Muscle layer of colon (tissue), 2 donors: ENCODE measurements around the gene STAG3.
"Not testable (repeated sequence)": the region's sequence is repeated elsewhere in the genome, so short reads cannot be mapped to it uniquely, and the experiment has no call there.

Experiments used
- H3K27ac ChIP-seq: one replicate; pipeline ENCODE4 v1.7.0; 2013; ENCODE audit warnings: low read depth, mild to moderate bottlenecking, low read length, moderate library complexity
- H3K27me3 ChIP-seq, 2 donors: one replicate each; pipeline ENCODE4 v1.7.0; 2013; ENCODE audit warnings: low read length in 2 of 2, mild to moderate bottlenecking in 2 of 2; ENCODE audit not compliant: insufficient read depth in 2 of 2, control insufficient read depth in 1 of 2
- H3K36me3 ChIP-seq: one replicate; pipeline ENCODE4 v1.7.0; 2013; ENCODE audit warnings: mild to moderate bottlenecking, low read length; ENCODE audit not compliant: insufficient read depth
- H3K4me1 ChIP-seq: one replicate; pipeline ENCODE4 v1.7.0; 2013; ENCODE audit warnings: mild to moderate bottlenecking, low read length; ENCODE audit not compliant: insufficient read depth
- H3K4me3 ChIP-seq, 2 donors: one replicate each; pipeline ENCODE4 v1.7.0; 2013; ENCODE audit warnings: low read length in 2 of 2, low read depth in 1 of 2, mild to moderate bottlenecking in 1 of 2, moderate library complexity in 1 of 2
- H3K9ac ChIP-seq: one replicate; pipeline ENCODE4 v1.7.0; 2013; ENCODE audit warnings: low read length
- H3K9me3 ChIP-seq: one replicate; pipeline ENCODE4 v1.7.0; 2013; ENCODE audit warnings: mild to moderate bottlenecking, low read length
- donor health status: abdominal sarcoma.
- donor health status: Adenocarcinoma of cecum.

Gene STAG3

DNA sequence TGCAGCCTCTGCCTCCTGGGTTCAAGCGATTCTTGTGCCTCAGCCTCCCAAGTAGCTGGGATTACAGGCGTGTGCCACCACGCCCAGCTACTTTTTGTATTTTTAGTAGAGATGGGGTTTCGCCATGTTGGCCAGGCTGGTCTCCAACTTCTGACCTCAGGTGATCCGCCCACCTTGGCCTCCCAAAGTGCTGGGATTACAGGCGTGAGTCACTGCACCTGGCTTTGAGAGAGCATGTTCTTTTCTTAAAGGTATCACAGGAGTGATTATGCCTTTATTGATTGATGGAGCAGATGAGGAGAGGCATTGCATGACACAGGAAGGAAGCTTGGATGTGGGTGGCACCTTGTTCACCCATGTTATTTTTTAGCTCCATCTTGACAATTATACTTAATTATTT, 5.4 kb downstream of the STAG3 start:
- H3K4me3 ChIP-seq, H3K27me3 ChIP-seq, H3K9me3 ChIP-seq, H3K9ac ChIP-seq, H3K4me1 ChIP-seq, H3K36me3 ChIP-seq, H3K27ac ChIP-seq: not testable (repeated sequence)

DNA sequence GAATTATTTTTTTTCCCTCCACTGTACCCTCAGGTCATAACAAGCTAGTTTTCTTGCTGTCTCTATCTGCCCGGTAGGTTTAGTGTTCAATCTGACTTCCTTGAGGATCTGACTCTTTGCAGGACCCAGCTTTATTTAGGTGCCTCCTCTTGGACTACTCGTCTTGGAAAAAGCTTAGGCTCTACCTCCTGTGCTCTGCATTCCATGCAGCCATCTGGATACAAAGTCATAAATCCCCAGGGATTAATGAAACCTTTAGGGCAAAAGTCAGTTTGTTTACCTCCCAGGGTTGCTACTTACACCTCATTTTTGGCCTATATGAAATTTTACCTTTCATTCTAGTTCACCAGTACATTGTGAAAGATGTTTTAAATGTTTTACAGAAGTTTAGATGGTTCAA, 8.0 kb downstream of the STAG3 start:
- Histone ChIP-seq H3K4me1 (no peaks in the 10 kb centered on the region), H3K9me3 (no peaks in the 10 kb centered on the region), H3K27me3 (no peaks in the 10 kb centered on the region), H3K27ac (no peak overlapping the region), H3K9ac (no peak overlapping the region), H3K36me3 (no peaks in the 10 kb centered on the region), H3K4me3 (no peak overlapping the region)

DNA sequence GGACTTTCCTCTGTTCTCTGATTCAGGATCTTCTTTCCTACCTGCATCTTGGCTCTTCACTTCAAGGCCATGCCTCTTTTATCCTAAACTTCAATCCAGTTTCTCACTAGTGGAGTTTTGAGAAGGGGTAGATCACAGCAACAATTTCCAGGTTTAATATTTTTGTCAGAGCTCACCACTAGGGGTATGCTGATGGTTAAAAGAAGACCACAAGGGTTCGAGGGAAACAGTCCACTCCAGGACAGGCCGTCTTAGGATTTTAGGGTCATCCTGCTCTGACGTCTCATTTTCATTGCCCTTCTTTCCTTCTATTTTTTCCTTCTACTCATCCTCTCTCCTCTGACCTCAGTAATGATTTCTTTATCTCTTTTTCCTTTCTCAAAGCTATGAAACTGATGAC, 11.3 kb downstream of the STAG3 start:
- Histone ChIP-seq H3K9ac (no peak overlapping the region), H3K27me3 (no peaks in the 10 kb centered on the region), H3K4me3 (no peak overlapping the region), H3K4me1 (no peaks in the 10 kb centered on the region), H3K27ac (no peak overlapping the region), H3K9me3 (no peaks in the 10 kb centered on the region), H3K36me3 (no peaks in the 10 kb centered on the region)

DNA sequence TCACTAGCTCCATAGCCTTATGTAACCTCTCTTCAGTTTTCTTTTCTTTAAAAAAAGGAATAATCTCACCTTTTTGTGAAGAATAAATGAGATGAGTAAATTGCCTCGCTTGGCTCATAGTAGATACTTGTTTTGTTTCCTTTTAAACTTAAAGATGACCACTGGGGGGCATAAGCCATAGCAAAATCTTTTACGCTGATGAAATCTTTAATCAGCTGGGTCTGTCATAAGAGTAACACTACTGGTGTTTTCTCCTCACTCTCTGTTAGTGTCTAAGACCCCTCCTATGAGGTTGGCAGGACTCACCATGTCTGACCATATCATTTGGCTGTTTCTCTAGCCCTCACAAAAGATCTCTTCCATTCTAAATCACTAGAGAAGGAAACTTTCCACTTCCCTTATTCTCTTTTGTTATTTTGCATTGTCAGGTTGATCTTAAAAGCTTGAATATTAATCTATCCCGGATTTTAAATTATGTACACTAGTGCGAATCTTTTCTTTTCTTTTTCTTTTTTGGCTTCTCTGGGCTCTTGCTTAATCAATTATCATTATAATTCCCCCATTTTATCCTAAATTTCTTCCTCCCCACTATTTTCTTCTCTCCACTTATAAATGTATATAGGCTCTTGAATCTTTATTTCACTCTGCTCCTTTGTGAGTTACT, 12.5 kb downstream of the STAG3 start:
- Histone ChIP-seq H3K4me3 (no peak overlapping the region), H3K9me3 (no peaks in the 10 kb centered on the region), H3K9ac (no peak overlapping the region), H3K27me3 (no peaks in the 10 kb centered on the region), H3K36me3 (no peaks in the 10 kb centered on the region), H3K4me1 (no peaks in the 10 kb centered on the region), H3K27ac (no peak overlapping the region)

DNA sequence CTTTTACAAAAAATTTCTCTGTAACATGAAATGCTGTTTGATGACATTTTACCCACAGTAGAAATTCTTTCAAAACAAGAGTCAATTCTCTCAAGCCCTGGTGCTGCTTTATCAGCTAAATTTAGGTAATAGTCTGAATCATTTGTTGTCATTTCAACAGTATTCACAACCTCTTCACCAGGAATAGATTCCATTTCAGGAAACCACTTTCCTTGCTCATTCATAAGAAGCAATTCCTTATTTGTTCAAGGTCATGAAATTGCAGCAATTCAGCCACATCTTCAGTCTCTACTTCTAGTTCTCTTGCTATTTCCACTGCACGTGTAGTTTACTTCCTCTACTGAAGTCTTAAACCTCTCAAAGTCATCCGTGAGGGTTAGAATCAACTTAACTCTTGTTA, 14.1 kb downstream of the STAG3 start:
- Histone ChIP-seq H3K27ac (no peak overlapping the region), H3K27me3 (no peaks in the 10 kb centered on the region), H3K9me3 (no peaks in the 10 kb centered on the region), H3K4me1 (no peaks in the 10 kb centered on the region), H3K36me3 (no peaks in the 10 kb centered on the region), H3K4me3 (no peak overlapping the region), H3K9ac (no peak overlapping the region)

DNA sequence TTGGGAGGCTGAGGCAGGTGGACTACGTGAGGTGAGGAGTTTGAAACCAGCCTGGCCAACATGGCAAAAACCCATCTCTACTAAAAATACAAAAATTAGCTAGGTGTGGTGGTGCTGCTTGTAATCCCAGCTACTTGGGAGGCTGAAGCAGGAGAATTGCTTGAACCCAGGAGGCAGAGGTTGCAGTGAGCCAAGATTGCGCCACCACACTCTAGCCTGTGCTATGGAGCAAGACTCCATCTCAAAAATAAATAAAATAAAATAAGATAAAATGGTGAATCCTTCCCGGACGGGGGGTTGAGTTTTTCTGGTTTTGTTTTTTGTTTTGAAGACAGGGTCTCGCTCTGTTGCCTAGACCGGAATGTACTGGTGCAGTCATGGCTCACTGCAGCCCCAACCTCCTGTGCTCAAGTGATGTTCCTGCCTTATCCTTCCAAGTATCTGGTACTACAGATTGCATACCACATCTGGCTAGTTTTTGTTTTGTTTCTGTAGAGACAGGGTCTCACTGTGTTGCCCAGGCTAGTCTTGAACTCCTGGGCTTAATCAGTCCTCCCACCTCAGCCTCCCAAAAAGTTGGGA, 14.7 kb downstream of the STAG3 start:
- not testable (repeated sequence) for H3K9ac ChIP-seq, H3K9me3 ChIP-seq, H3K4me1 ChIP-seq, H3K27ac ChIP-seq, H3K36me3 ChIP-seq, H3K27me3 ChIP-seq, H3K4me3 ChIP-seq

DNA sequence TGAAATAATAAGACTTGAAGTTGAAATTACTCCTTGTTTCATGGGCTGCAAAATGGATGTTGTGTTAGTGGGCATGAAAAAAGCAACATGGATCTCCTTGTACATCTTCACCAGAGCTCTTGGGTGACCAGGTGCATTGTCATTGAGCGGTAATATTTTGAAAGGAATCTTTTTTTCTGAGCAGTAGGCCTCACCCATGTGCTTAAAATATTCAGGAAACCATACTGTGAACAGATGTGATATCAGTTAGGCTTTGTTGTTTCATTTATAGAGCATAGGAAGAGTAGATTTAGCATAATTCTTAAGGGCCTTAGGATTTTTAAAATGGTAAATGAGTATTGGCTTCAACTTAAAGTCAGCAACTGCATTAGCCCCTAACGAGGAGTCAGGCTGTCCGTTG, 15.3 kb downstream of the STAG3 start:
- Histone ChIP-seq H3K4me1 (no peaks in the 10 kb centered on the region), H3K27ac (no peak overlapping the region), H3K27me3 (no peaks in the 10 kb centered on the region), H3K9ac (no peak overlapping the region), H3K4me3 (no peak overlapping the region), H3K36me3 (no peaks in the 10 kb centered on the region), H3K9me3 (no peaks in the 10 kb centered on the region)

DNA sequence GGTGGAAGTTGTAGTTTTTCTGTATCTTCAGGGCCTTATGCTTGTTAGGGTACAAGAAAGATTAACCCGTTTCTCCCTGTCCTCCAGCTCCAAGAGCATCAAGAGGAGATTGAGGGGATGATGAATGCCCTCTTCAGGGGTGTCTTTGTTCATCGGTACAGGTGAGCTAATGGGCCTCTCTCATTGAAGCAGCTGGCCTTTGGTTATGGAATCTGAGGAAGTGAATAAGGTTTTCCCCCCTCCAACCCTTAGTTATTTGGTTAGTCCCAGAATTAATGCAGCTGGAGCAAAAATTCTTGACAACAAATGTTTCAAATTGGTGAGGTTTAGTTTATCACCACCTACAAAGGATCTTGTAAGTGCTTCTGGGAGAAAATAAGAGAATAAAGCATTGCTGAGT, 17.5 kb downstream of the STAG3 start:
- Histone ChIP-seq H3K4me3 (no peak overlapping the region), H3K27me3 (no peaks in the 10 kb centered on the region), H3K9ac (no peak overlapping the region), H3K36me3 (no peaks in the 10 kb centered on the region), H3K4me1 (no peaks in the 10 kb centered on the region), H3K27ac (no peak overlapping the region), H3K9me3 (no peaks in the 10 kb centered on the region)

DNA sequence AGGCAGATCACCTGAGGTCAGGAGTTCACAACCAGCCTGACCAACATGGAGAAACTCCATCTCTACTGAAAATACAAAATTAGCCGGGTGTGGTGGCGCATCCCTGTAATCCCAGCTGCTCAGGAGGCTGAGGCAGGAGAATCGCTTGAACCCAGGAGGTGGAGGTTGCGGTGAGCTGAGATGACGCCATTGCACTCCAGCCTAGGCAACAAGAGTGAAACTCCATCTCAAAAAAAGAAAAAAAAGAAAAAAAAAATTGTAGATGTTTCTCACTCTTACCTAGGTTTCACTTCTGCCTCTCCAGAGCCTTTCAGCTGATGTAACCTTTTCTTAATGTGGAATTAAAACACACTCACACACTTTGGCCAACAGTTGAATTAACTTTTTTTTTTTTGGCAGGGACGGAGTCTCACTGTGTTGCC, 18.2 kb downstream of the STAG3 start:
- H3K4me3 ChIP-seq, H3K27me3 ChIP-seq, H3K27ac ChIP-seq, H3K4me1 ChIP-seq, H3K36me3 ChIP-seq, H3K9ac ChIP-seq, H3K9me3 ChIP-seq: not testable (repeated sequence)

DNA sequence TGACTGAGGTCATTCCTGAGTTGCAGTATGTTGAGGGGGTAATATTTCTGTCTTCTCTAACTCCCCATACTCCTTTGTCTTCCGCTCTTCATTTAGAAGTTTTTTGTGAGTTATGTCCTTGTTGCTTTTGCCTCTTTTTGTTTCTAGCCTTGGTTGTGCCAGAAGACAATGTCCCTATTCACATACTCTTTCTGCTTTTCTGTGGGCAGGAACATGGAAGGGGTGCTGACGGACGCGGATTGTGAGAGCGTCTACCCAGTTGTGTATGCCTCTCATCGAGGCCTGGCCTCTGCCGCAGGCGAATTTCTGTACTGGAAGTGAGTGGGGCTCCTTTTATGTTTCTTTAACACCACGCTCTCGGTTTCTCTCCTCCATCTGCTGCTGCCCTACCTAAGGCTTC, 20.5 kb downstream of the STAG3 start:
- no peak overlapping the region for H3K4me3 ChIP-seq
- H3K27ac ChIP-seq, result no peak overlapping the region

DNA sequence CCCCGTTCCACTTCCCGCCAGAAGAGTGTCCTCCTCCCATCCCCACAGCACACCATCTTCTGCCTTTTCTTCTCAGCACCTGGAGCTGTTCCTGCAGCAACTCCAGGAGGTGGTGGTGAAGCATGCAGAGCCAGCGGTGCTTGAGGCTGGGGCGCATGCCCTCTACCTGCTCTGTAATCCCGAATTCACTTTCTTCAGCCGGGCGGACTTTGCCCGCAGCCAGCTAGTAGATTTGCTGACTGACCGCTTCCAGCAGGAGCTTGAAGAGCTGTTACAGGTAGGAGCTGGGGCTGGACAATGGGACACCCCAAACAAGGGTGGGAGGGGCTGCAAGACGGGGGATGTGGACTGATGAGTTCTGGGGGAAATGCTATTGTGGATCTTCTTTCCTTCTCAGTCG, 23.0 kb downstream of the STAG3 start:
- no peaks in the 10 kb centered on the region for H3K27me3 ChIP-seq
- H3K36me3 ChIP-seq, result no peaks in the 10 kb centered on the region
- H3K9me3 ChIP-seq, result no peaks in the 10 kb centered on the region
- no peak overlapping the region for H3K9ac ChIP-seq
- H3K4me1 ChIP-seq, result no peaks in the 10 kb centered on the region
- H3K27ac ChIP-seq, result no peak overlapping the region
- no peak overlapping the region for H3K4me3 ChIP-seq

More for the DNA sequence above, 20.5 kb downstream of the STAG3 start:
- H3K27me3 ChIP-seq, result no peaks in the 10 kb centered on the region
- no peak overlapping the region for H3K9ac ChIP-seq
- H3K36me3 ChIP-seq, result no peaks in the 10 kb centered on the region
- H3K4me1 ChIP-seq, result no peaks in the 10 kb centered on the region
- H3K9me3 ChIP-seq, result no peaks in the 10 kb centered on the region

DNA sequence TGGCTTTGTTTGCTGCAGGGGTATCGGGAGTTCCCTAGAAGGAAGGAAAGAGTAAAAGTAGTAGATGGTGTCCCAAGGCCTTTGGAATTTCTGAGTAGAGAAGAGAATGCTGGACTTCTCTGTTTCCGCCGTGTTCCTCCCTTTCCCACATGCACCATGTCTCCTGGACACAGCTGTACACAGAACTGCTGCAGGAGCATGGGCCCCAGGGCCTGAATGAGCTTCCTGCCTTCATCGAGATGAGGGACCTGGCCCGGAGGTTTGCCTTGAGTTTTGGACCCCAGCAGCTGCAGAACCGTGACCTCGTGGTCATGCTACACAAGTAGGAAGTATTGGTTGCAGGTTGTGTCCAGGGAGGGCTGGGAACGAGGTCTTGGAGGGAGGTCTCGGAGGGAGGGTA, 26.7 kb downstream of the STAG3 start:
- Histone ChIP-seq H3K27ac (no peak overlapping the region), H3K9me3 (no peaks in the 10 kb centered on the region), H3K9ac (no peak overlapping the region), H3K27me3 (no peaks in the 10 kb centered on the region), H3K36me3 (no peaks in the 10 kb centered on the region), H3K4me1 (no peaks in the 10 kb centered on the region), H3K4me3 (no peak overlapping the region)
